GM19043 (cell line): ENCODE data around the gene ZNF440.
A peak's percentile ranks its signal among the peaks of the same experiment; 100 is the strongest.
"Not testable (repeated sequence)": the region's sequence is repeated elsewhere in the genome, so short reads cannot be mapped to it uniquely, and the experiment has no call there.

Source experiments
- ATAC-seq: cut with Tn5 transposase; IDR thresholded peaks from one replicate; pipeline ENCODE4 v1.9.1; 2021; ENCODE audit warnings: low read depth; ENCODE audit not compliant: unreplicated experiment

The ZNF440 gene

DNA sequence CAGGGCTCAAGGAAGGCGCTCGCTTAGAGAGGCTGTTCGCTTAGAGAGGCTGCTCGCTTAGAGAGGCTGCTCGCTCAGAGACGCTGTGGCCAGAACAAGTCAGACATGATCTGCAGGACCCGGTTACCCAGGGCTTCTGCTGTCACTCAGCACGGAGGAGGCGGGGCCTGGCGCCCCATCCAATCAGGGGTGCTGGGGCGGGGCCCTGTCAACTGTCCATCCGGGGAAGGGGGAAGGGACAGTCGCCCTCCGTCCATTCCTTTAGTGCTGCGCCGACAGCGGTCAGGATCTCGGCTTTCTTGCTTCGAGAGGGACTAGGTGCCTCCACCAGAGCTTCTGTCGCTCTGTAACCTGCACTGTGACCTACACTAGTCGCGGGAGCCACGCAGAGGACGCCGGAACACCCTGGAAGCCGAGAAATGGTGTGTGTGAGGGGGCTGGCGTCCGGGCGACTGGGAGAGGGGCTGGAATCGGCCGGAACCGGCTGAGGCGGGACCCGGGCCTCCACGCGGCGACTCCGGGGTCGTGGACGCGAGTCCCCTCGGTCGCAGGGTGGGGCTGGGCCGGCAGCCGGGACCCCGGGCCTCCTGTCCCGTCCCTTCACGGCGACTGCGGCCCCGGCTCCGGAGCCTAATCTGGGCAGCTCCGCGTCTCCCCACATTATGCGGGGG is at the start of gene ZNF440:
Gene ZNF440, plus strand, starts transcription at position 245 of the 671 bp plus-strand sequence. Its CDS starts 175 bp downstream, at position 420.
- ATAC-seq = peak; percentile 97

GRCh38 chr19:11766597-11767591 is 47.2 kb upstream of the ZNF440 start, which contains the start of gene ZNF441:
Gene ZNF441 (plus strand): TSS chr19:11767000. CDS start chr19:11767194, 194 bp downstream.
- peak; percentile 87 for ATAC-seq

DNA sequence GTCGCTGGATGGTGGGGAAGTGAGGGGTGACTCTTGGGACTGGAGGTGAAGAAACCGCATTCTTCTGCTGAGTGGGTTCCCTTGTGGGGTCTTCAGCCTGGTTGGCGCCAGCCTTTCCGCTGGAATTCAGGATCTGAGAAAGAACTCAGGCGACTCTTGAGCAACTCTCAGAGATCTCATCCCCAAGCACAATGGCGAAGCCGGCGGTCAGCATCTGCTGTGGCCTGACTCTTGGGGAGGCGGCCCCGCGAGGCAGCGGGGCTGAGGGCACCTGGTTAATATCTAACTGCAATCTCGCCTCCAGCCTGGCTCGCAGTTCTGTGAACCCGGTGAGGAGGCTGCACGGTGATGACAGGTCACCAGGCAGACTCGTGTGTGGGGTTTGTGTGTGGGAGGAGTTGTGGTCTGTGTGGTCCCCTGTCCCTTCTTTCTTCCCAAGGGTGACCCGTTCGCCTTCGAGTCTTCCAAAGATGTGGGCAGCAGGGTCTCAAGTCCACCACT is 46.4 kb upstream of the ZNF440 start:
- no peak for ATAC-seq

DNA sequence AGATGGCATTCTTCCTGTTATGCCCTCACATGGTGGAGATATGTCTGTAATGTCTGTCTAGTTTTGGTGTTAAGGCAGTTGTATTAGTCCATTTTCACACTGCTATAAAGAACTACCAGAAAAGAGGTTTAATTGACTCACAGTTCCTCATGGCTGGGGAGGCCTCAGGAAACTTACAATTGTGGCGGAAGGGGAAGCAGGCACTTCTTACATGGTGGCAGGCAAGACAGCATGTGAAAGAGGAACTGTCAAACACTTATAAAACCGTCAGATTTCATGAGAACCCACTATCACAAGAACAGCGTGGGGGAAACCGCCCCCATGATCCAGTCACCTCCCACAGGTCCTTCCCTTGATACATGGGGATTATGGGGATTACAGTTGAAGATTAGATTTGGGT is 44.1 kb upstream of the ZNF440 start:
- no peak for ATAC-seq

GRCh38 chr19:11771520-11771919 is 42.6 kb upstream of the ZNF440 start:
- not testable (repeated sequence) for ATAC-seq

- ATAC-seq = not testable (repeated sequence)
Observed at GRCh38 chr19:11776669-11777068, 37.4 kb upstream of the ZNF440 start.

DNA sequence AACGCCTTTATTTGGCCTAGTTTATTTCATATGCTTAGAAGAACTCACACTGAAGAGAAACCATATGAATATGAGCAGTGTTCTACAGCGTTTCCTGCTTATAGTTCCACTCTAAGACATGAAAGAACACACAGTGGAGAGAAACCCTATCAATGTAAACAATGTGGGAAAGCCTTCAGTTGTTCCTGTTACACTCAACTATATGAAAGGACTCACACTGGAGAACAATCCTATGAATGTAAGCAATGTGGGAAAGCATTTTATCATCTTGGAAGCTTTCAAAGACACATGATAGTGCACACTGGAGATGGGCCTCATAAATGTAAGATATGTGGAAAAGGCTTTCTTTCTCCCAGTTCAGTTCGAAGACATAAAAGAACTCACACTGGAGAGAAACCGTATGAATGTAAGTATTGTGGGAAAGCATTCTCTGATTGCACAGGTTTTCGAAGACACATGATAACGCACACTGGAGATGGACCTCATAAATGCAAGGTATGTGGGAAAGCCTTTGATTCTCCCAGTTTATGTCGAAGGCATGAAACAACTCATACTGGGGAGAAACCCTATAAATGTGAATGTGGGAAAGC is 33.5 kb upstream of the ZNF440 start:
- no peak for ATAC-seq

DNA sequence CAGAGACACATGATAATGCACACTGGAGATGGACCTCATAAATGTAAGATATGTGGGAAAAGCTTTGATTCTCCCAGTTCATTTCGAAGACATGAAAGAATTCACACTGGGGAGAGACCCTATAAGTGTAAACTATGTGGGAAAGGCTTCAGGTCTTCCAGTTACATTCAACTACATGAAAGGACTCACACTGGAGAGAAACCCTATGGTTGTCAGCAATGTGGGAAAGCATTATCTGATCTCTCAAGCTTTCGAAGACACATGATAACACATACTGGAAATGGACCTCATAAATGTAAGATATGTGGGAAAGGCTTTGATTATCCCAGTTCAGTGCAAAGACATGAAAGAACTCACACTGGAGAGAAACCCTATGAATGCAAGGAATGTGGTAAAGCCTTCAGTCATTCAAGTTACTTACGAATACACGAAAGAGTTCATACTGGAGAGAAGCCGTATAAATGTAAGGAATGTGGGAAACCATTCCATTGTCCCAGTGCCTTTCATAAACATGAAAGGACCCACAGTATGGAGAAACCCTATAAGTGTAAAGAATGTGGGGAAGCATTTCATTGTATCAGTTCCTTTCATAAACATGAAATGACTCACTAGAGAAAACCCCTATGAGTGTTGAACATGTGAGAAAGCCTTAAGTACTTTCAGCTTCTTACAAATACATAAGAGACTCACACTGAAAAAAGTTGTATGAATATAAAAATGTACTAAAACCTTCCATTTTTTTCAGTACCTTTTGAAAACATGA is 32.6 kb upstream of the ZNF440 start:
- no peak for ATAC-seq

DNA sequence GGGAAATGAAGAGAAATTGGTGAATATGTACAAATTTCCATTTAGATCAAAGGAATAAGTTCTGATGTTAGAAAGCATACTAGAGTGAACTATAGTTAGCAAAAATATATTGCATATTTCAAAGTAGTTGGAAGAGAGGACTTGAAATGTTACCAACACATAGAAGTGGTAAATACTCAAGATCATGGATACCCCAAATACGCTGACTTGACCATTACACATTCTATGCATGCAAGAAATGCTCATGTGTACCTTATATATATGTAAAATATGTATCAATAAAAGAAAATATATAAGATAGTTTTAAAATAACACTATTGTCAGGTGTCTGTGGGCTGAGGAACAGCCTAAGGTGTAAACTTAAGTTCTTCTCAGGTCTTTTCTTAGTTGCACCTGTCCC is 30.3 kb upstream of the ZNF440 start:
- no peak for ATAC-seq

DNA sequence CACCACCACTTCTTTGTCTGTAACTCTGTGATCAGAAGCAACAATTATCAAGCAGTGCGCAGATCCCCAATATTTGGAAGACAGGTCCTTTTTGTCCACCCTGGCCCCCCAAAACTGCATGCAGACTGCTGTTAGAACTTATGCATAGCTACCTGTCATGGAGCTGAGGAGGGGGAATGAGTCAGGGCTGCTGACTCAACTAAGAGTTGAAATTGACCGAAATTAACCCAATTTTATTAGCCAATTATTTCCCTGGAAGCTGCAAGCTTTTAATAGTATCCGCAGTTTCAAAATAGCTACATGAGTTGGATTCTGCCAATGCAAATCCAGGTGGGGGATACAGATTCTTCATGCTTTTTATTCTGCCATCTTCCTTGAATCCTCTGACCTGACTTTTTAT is 29.7 kb upstream of the ZNF440 start:
- ATAC-seq = no peak

DNA sequence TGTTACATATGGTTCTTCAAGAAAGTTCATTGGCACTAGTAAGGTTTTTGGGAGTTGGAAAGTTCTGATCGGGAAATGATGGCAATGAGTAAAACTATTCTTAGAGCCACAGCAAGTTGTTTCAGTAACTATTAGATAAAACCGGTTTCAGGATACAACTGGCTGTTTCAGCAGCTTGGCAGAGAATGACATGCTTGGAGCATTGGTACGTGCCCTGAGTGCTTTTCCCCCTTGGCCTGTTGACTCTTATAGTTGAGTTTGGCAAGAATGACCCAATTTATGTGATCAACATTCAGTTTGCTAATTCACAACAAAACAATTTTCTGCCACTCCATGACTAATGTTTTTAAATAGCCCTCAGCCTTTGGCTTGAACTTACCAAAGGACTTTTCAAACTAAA is 26.5 kb upstream of the ZNF440 start:
- ATAC-seq = no peak

DNA sequence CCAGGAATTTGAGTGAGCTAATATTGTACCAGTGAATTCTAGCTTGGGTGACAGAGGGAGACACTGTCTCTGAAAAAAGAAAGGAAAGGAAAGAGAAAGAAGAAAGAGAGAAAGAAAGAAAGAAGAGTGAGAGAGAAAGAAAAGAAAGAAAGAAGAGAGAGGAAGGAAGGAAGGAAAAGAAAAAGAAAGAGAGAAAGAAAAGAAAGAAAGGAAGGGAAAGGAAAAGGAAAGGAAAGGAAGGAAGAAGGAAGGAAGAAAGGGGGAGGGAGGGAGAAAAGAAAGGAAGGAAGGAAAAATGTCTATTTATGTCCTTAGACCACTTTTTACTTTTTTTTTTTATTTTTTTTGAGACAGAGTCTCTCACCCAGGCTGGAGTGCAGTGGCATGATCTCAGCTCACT is 21.1 kb upstream of the ZNF440 start:
- ATAC-seq = no peak

DNA sequence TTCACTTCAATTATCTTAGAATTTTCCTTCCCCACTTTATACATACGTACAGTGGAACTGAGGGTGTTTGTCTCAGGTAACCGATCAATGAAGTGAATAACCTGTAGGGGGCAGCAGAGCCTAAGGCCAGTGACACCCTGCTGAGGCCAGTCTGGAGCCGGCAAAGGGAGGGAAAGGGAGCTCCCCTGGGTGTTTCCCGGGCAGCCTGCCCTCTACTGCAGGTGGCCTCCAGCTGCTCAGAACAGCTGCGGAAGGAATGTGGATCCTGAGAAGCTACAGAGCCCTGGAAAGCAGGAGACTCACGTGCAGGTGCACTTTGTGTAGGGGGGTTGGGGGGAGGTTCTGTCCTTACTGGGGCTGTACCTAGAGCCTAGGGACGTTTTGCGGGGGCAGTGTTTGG is 16.6 kb upstream of the ZNF440 start:
- no peak for ATAC-seq

GRCh38 chr19:11798391-11799330 is 15.4 kb upstream of the ZNF440 start, which contains the start of gene ZNF491:
Gene ZNF491 (plus strand): TSS chr19:11798523. CDS start chr19:11805954, 7,431 bp downstream.
- ATAC-seq = peak; percentile 87

DNA sequence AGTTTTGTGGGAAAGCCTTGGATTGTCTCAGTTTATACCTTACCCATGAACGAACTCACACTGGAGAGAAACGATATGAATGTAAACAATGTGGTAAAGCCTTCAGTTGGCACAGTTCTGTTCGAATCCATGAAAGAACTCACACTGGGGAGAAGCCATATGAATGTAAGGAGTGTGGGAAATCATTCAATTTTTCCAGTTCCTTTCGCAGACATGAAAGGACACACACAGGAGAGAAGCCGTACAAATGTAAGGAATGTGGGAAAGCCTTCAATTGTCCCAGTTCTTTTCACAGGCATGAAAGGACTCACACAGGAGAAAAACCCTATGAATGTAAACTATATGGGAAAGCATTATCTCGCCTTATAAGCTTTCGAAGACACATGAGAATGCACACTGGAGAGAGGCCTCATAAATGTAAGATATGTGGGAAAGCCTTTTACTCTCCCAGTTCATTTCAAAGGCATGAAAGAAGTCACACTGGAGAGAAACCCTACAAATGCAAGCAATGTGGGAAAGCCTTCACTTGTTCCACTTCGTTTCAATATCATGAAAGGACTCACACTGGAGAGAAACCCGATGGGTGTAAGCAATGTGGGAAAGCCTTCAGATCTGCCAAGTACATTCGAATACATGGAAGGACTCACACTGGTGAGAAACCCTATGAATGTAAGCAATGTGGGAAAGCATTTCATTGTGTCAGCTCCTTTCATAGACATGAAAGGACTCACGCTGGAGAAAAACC is 7.5 kb upstream of the ZNF440 start:
- no peak for ATAC-seq

GRCh38 chr19:11807099-11807380 is 7.0 kb upstream of the ZNF440 start:
- ATAC-seq = no peak

DNA sequence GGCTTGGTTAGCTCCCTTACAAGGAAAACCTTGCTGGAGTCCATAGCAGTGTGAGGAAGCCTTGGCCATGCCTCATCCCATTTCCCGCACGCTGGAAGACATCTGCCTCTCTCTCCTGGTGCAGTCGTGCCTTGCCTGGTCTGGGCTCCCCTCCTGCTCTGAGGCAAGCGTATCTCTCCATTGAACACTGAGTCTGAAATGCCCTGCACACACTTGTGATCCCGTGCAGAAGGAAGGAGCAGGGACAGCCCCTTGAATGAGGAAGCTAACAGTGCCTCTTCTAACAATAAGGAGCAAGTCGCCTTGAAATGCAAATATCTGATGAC is 407 bp upstream of the ZNF440 start:
- no peak for ATAC-seq

- ATAC-seq = no peak
Observed at GRCh38 chr19:11814700-11815035, 595 bp downstream of the ZNF440 start.
